Measurements from ENCODE around the gene PEX16. TPM values are rescaled to one million over a fixed set of nuclear protein-coding genes. Genes with fewer than 3 reads are reported as not detected.

The PEX16 gene
- total RNA-seq, 1 experiment from 2014 or later: 35.8 TPM

DNA sequence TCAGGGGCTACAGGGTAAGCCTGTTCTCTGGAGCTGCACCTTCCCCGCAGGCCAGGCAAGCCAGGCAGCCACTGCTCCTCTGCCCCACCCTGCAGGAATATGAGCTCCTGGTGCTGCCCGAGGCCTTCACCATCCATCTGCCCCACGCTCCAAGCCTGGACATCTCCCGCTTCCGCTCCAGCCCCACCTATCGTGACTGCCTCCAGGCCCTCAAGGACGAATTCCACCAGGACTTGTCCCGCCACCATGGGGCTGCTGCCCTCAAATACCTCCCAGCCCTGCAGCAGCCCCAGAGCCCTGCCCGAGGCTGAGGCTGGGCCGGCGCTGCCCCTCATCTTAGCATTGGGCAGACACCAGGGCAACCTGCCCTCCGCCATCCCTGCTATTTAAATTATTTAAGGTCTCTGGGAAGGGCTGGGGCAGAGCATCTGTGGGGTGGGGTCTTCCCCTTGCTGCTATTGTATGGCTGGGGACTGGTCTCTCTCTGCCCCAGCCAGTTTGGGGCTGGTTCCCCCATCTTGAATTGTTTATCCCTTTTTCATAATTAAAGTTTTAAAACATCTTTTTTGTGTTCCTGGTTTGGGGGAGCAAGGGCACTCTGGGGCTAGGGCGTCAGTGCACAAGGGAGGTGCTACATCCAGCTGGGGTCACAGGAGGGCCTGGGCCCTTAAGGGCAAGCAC lies 11.0 kb upstream of the PEX16 start:
- H3K4me3 ChIP-seq: no peak overlapping the region
- H3K27ac ChIP-seq: no peak overlapping the region
- no peaks in the 10 kb centered on the region for H3K9me3 ChIP-seq (ENCODE audit: insufficient read depth, low read depth)
- intact Hi-C loops (cut with micrococcal nuclease; ENCODE audit: unreplicated experiment): no loop called here
- H4K20me1 ChIP-seq (ENCODE audit: insufficient read depth): 0 out of 2 replicates have a peak, but pooled peaks cover 4% of the 10 kb centered on the region
- H3K27me3 ChIP-seq (ENCODE audit: insufficient read depth, low read depth): no peaks in the 10 kb centered on the region
- H3K79me2 ChIP-seq (ENCODE audit: low read depth): no peaks in the 10 kb centered on the region
- no peak for DNase-seq
- no peak overlapping the region for H3K4me2 ChIP-seq
- TF ChIP-seq EZH2 (IDR thresholded peaks at IDR 0.05; ENCODE audit: low read depth) (no peak), CTCF (conservative IDR thresholded peaks at IDR 0.05) (no peak)
- H3K9me2 ChIP-seq (ENCODE audit: insufficient read depth): no peaks in the 10 kb centered on the region
- H3F3A ChIP-seq (ENCODE audit: insufficient read depth, low read depth): peaks cover 7% of the 10 kb centered on the region; the same call in 1 of the 2 replicates
- ChIA-PET POLR2A (ENCODE audit: unreplicated experiment) (interaction anchor here (1.1 kb wide), 1 partner anchor 11 kb away, joined by 6 read pairs; the partner anchor contains the start of gene PEX16), CTCF (interaction anchor here (0.6 kb wide), 1 partner anchor 541 kb away, joined by 5 read pairs; no protein-coding TSS in a partner anchor)
- H3K36me3 ChIP-seq (ENCODE audit: low read depth): no peaks in the 10 kb centered on the region
- no peak overlapping the region for H2AFZ ChIP-seq
- H3K4me1 ChIP-seq (replicated peaks; ENCODE audit: insufficient read depth): 0 out of 2 replicates have a peak, but pooled peaks cover 4% of the 10 kb centered on the region
- no TSS peak for BruUV-seq (replicated peaks)

- H4K20me1 ChIP-seq (ENCODE audit: insufficient read depth): 0 out of 2 replicates have a peak, but pooled peaks cover 4% of the 10 kb centered on the region
- H3K9me3 ChIP-seq (ENCODE audit: insufficient read depth, low read depth): no peaks in the 10 kb centered on the region
- H3K4me3 ChIP-seq: no peak overlapping the region
- ChIA-PET CTCF (no interaction called here), POLR2A (ENCODE audit: unreplicated experiment) (interaction anchor here (1.1 kb wide), 1 partner anchor 10 kb away, joined by 6 read pairs; the partner anchor contains the start of gene PEX16)
- intact Hi-C loops (cut with micrococcal nuclease; ENCODE audit: unreplicated experiment): no loop called here
- H3K27ac ChIP-seq: no peak overlapping the region
- H3K9me2 ChIP-seq (ENCODE audit: insufficient read depth): no peaks in the 10 kb centered on the region
- no peak for DNase-seq
- no TSS peak for BruUV-seq (replicated peaks)
- H3F3A ChIP-seq (ENCODE audit: insufficient read depth, low read depth): peaks cover 7% of the 10 kb centered on the region; the same call in 1 of the 2 replicates
- H3K27me3 ChIP-seq (ENCODE audit: insufficient read depth, low read depth): no peaks in the 10 kb centered on the region
- H3K4me1 ChIP-seq (replicated peaks; ENCODE audit: insufficient read depth): 0 out of 2 replicates have a peak, but pooled peaks cover 4% of the 10 kb centered on the region
- H3K4me2 ChIP-seq: no peak overlapping the region
- H3K79me2 ChIP-seq (ENCODE audit: low read depth): no peaks in the 10 kb centered on the region
- H3K36me3 ChIP-seq (ENCODE audit: low read depth): no peaks in the 10 kb centered on the region
- H2AFZ ChIP-seq: no peak overlapping the region
- TF ChIP-seq CTCF (conservative IDR thresholded peaks at IDR 0.05) (no peak), EZH2 (IDR thresholded peaks at IDR 0.05; ENCODE audit: low read depth) (no peak)
These were observed 10.2 kb upstream of the PEX16 start for GRCh38 chr11:45927684-45928413.

- 0 out of 2 replicates have a peak, but pooled peaks cover 4% of the 10 kb centered on the region for H4K20me1 ChIP-seq (ENCODE audit: insufficient read depth)
- DNase-seq: no peak
- peaks cover 7% of the 10 kb centered on the region; the same call in 1 of the 2 replicates for H3F3A ChIP-seq (ENCODE audit: insufficient read depth, low read depth)
- BruUV-seq (replicated peaks): no TSS peak
- no peak overlapping the region for H2AFZ ChIP-seq
- H3K4me1 ChIP-seq (replicated peaks; ENCODE audit: insufficient read depth): 0 out of 2 replicates have a peak, but pooled peaks cover 4% of the 10 kb centered on the region
- no peaks in the 10 kb centered on the region for H3K9me3 ChIP-seq (ENCODE audit: insufficient read depth, low read depth)
- intact Hi-C loops (cut with micrococcal nuclease; ENCODE audit: unreplicated experiment): no loop called here
- H3K27me3 ChIP-seq (ENCODE audit: insufficient read depth, low read depth): no peaks in the 10 kb centered on the region
- no peak overlapping the region for H3K4me3 ChIP-seq
- POLR2A ChIA-PET (ENCODE audit: unreplicated experiment): no interaction called here
- TF ChIP-seq CTCF (conservative IDR thresholded peaks at IDR 0.05): no peak
- no peak for TF ChIP-seq EZH2 (IDR thresholded peaks at IDR 0.05; ENCODE audit: low read depth)
- no peaks in the 10 kb centered on the region for H3K36me3 ChIP-seq (ENCODE audit: low read depth)
- H3K4me2 ChIP-seq: no peak overlapping the region
- no peak overlapping the region for H3K27ac ChIP-seq
- CTCF ChIA-PET: interaction anchor here (0.5 kb wide), 1 partner anchor 46 kb away, joined by 3 read pairs; no protein-coding TSS in a partner anchor
- H3K9me2 ChIP-seq (ENCODE audit: insufficient read depth): no peaks in the 10 kb centered on the region
- no peaks in the 10 kb centered on the region for H3K79me2 ChIP-seq (ENCODE audit: low read depth)
These were observed 9.6 kb upstream of the PEX16 start for GRCh38 chr11:45927332-45927683.

Measured in PC-9 (cell line).